ENCODE measurements around the gene KLHL26.

- TF ChIP-seq CTCF (IDR thresholded peaks at IDR 0.05) (no peak), POLR2A (IDR thresholded peaks at IDR 0.05) (no peak)
These were observed 82.7 kb downstream of the KLHL26 start for GRCh38 chr19:18719541-18719940.
